HepG2 (cell line): ENCODE data around the gene MEPCE. TPM values are rescaled to one million over a fixed set of nuclear protein-coding genes. Genes with fewer than 3 reads are reported as not detected.

Experiments used
- ATF7 ChIP-seq, 2 experiments: fragments of 450-650 bp in 1 of 2; sonication (generic) in 1 of 2; formaldehyde crosslinking in 1 of 2; IDR thresholded peaks; 2 replicates each; pipeline versions ENCODE4 v1.4.0 to v1.6.1; 2016 to 2020; ENCODE audit warnings: antibody characterized with exemption in 1 of 2, mild to moderate bottlenecking in 1 of 2, missing genetic modification reagents in 1 of 2
- GPN1 ChIP-seq: sonication (generic); formaldehyde crosslinking; IDR thresholded peaks from 2 replicates; pipeline ENCODE4 v1.5.1; 2020; ENCODE audit warnings: missing genetic modification reagents, borderline replicate concordance
- HMG20A ChIP-seq: IDR thresholded peaks from 2 replicates; pipeline ENCODE4 v1.6.1; 2016; ENCODE audit warnings: borderline replicate concordance
- HNRNPLL ChIP-seq: fragments of 200-400 bp; formaldehyde crosslinking; IDR thresholded peaks from 2 replicates; pipeline ENCODE4 v1.6.1; 2017; ENCODE audit warnings: mild to moderate bottlenecking, low read depth, low read length; ENCODE audit not compliant: poor library complexity, severe bottlenecking
- KDM6A ChIP-seq: IDR thresholded peaks from 2 replicates; pipeline ENCODE4 v1.6.1; 2016; ENCODE audit warnings: low read depth
- LBX2 ChIP-seq: sonication (generic); formaldehyde crosslinking; IDR thresholded peaks from 2 replicates; pipeline ENCODE4 v1.5.0; 2020; ENCODE audit warnings: missing genetic modification reagents, mild to moderate bottlenecking, borderline replicate concordance
- MED13 ChIP-seq: sonication (generic); formaldehyde crosslinking; IDR thresholded peaks from 2 replicates; pipeline ENCODE4 v1.5.0; 2020; ENCODE audit warnings: missing genetic modification reagents
- PRDM4 ChIP-seq: sonication (generic); formaldehyde crosslinking; IDR thresholded peaks from 2 replicates; pipeline ENCODE4 v1.9.0; 2021; ENCODE audit warnings: missing genetic modification reagents, borderline replicate concordance
- REPIN1 ChIP-seq: sonication (generic); formaldehyde crosslinking; IDR thresholded peaks from 2 replicates; pipeline ENCODE4 v1.8.0; 2022; ENCODE audit warnings: missing genetic modification reagents, low read depth, mild to moderate bottlenecking, borderline replicate concordance
- SOX6 ChIP-seq, 2 experiments: fragments of 450-650 bp in 1 of 2; sonication (generic) in 1 of 2; formaldehyde crosslinking in 1 of 2; IDR thresholded peaks; 2 replicates each; pipeline versions ENCODE4 v1.4.0 to v1.6.1; 2017 to 2020; ENCODE audit warnings: antibody characterized with exemption in 1 of 2, mild to moderate bottlenecking in 1 of 2, missing genetic modification reagents in 1 of 2
- STAG1 ChIP-seq: sonication (generic); formaldehyde crosslinking; IDR thresholded peaks from 2 replicates; pipeline ENCODE4 v1.4.0; 2020; ENCODE audit warnings: missing genetic modification reagents
- TP53 ChIP-seq: sonication (generic); formaldehyde crosslinking; conservative IDR thresholded peaks from 2 replicates; pipeline ENCODE4 v1.4.0; 2020; ENCODE audit warnings: missing genetic modification reagents
- XBP1 ChIP-seq: sonication (generic); formaldehyde crosslinking; IDR thresholded peaks from 2 replicates; pipeline ENCODE4 v1.5.0; 2020; ENCODE audit warnings: missing genetic modification reagents
- ZBTB4 ChIP-seq: sonication (generic); formaldehyde crosslinking; IDR thresholded peaks from 2 replicates; pipeline ENCODE4 v1.4.0; 2020; ENCODE audit warnings: missing genetic modification reagents, mild to moderate bottlenecking, borderline replicate concordance
- ZMYM3 ChIP-seq: sonication (generic); formaldehyde crosslinking; IDR thresholded peaks from 2 replicates; pipeline ENCODE4 v1.5.1; 2020; ENCODE audit warnings: mild to moderate bottlenecking, missing genetic modification reagents
- ZNF207 ChIP-seq: fragments of 450-650 bp; IDR thresholded peaks from 2 replicates; pipeline ENCODE4 v1.6.1; 2016; ENCODE audit warnings: antibody characterized with exemption, borderline replicate concordance
- ZNF687 ChIP-seq: sonication (generic); formaldehyde crosslinking; IDR thresholded peaks from 2 replicates; pipeline ENCODE4 v1.5.1; 2020; ENCODE audit warnings: mild to moderate bottlenecking, missing genetic modification reagents, moderate library complexity
- polyA plus RNA-seq, 8 experiments: library from polyadenylated mRNA; depleted of rRNA in 3 of 8; stranded (reverse) in 7 of 8; unstranded in 1 of 8; fragments of >200 nt; fragmentation: Illumina TruSeq in 4 of 8; extraction: Trizol in 4 of 8; gene quantifications; 2 replicates each; pipeline versions ENCODE4 v1.2.1 to v1.2.3, GENCODE V29; 2011 to 2016; ENCODE audit warnings: low read depth in 4 of 8, missing spikeins in 1 of 8, mixed read lengths in 1 of 8; ENCODE audit not compliant: insufficient read depth in 1 of 8
- total RNA-seq, 5 experiments: library from RNA; depleted of rRNA; stranded (reverse); fragments of >200 nt; fragmentation: Illumina TruSeq; extraction: Trizol; gene quantifications; 2 replicates each; pipeline ENCODE4 v1.2.3, GENCODE V29; 2016; ENCODE audit warnings: low read depth in 1 of 5
- TF ChIP-seq, protein P1 (sequence below): sonication (generic); formaldehyde crosslinking; IDR thresholded peaks from 2 replicates; pipeline ENCODE4 v1.8.1; 2023; ENCODE audit warnings: mild to moderate bottlenecking, missing genetic modification reagents

Gene MEPCE
- total and polyA plus RNA-seq, 2 of the 13 experiments (the other 11 are each of a cell fraction or from before 2014, with no cell fraction given) = 12.3 to 26.0 TPM

GRCh38 chr7:100449190-100449795, 19.7 kb downstream of the MEPCE start (continued):
- TF ChIP-seq PRDM4 (CRISPR knock-in tag) (no peak), STAG1 (CRISPR knock-in tag) (no peak), HMG20A (no peak), SOX6 (IDR thresholded peaks at IDR 0.05) (no peak), SOX6 (CRISPR knock-in tag; IDR thresholded peaks at IDR 0.05) (peak; percentile 59; the same call in 1 of the 2 replicates), ATF7 (IDR thresholded peaks at IDR 0.05) (peak; percentile 70), ATF7 (CRISPR knock-in tag; IDR thresholded peaks at IDR 0.05) (no peak), TP53 (CRISPR knock-in tag) (no peak), ZMYM3 (CRISPR knock-in tag) (peak; percentile 70; the same call in 1 of the 2 replicates), HNRNPLL (no peak), GPN1 (CRISPR knock-in tag) (no peak), ZNF687 (CRISPR knock-in tag) (no peak), ZBTB4 (CRISPR knock-in tag) (no peak), LBX2 (CRISPR knock-in tag) (no peak), ZNF207 (no peak), XBP1 (CRISPR knock-in tag) (no peak), KDM6A (CRISPR knock-in tag) (no peak), REPIN1 (CRISPR knock-in tag) (no peak), MED13 (CRISPR knock-in tag) (no peak)
- TF ChIP-seq, protein P1, sequence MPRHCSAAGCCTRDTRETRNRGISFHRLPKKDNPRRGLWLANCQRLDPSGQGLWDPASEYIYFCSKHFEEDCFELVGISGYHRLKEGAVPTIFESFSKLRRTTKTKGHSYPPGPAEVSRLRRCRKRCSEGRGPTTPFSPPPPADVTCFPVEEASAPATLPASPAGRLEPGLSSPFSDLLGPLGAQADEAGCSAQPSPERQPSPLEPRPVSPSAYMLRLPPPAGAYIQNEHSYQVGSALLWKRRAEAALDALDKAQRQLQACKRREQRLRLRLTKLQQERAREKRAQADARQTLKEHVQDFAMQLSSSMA (CRISPR knock-in tag) = no peak
